ENCODE measurements around the gene UHRF2. TPM values are rescaled to one million over a fixed set of nuclear protein-coding genes. Genes with fewer than 3 reads are reported as not detected.

The UHRF2 gene
- total RNA-seq = 102 and 103 TPM in 2 replicates

GRCh38 chr9:6412487-6413364 lies at the start of gene UHRF2:
TSS of gene UHRF2 (plus strand) at chr9:6413199. CDS start at chr9:6413491, 292 bp downstream.

Other genes with a start within 250 kb of the UHRF2 start
- 24.7 and 44.6 TPM in 2 replicates for gene IL33, start 197.4 kb upstream of the UHRF2 start, total RNA-seq
- not detected in 2 replicates for gene TPD52L3, start 84.8 kb upstream of the UHRF2 start, total RNA-seq
- 1.4 and 3.1 TPM in 2 replicates for gene GLDC, start 232.5 kb downstream of the UHRF2 start, total RNA-seq